HCT116 (cell line): ENCODE results near the gene FOXRED1. TPM values are rescaled to one million over a fixed set of nuclear protein-coding genes. Genes with fewer than 3 reads are reported as not detected.

Experiments
- ATAC-seq: fragments of 200-7000 bp; cut with Tn5 transposase; 2 replicates; pipeline ENCODE4 v1.9.1; 2020; ENCODE audit warnings: mild to moderate bottlenecking, moderate library complexity
- Bru-seq: library from RNA; stranded (reverse); fragments of 400-500 nt; gene quantifications from one replicate; lab custom pipeline; 2021; lab: Mats Ljungman, UMichigan
- BruChase-seq, 2 experiments: library from RNA; stranded (reverse); fragments of 400-500 nt; gene quantifications; one replicate each; lab custom pipeline; 2021; lab: Mats Ljungman, UMichigan
- BruUV-seq: library from RNA; stranded (reverse); fragments of 400-500 nt; replicated peaks from 2 replicates; lab custom pipeline; 2021; lab: Mats Ljungman, UMichigan
- CTCF ChIA-PET: fragments of 300-600 bp; sonication (Branson Sonifier 250); formaldehyde crosslinking; loops from one replicate; lab custom pipeline; 2021; ENCODE audit warnings: antibody characterized with exemption; lab: Charles Lee
- POLR2A ChIA-PET: fragments of 300-600, 350-600 bp; sonication (Branson Sonifier 250); formaldehyde crosslinking; loops from one replicate; lab custom pipeline; 2021; ENCODE audit warnings: antibody characterized with exemption; lab: Charles Lee
- RAD21 ChIA-PET, 2 experiments: fragments of 300-600 bp; sonication (Branson Sonifier 250); formaldehyde crosslinking; loops; one replicate each; lab custom pipeline; 2023; ENCODE audit warnings: low total read pairs in 2 of 2; ENCODE audit not compliant: uncharacterized antibody in 2 of 2, unreplicated experiment in 2 of 2, low non-redundant PET in 1 of 2; lab: Charles Lee
- DNase-seq: peaks from one replicate; pipeline ENCODE4 v3.0.0-alpha.2; 2010; ENCODE audit warnings: low read depth, low spot score
- H2AFZ ChIP-seq: fragments of 200-600 bp; shearing (Covaris generic), sonication (generic); 2 replicates; pipeline ENCODE4 v1.6.1; 2017; ENCODE audit warnings: low read depth, mixed run types, mixed read lengths, antibody characterized with exemption, low read length; ENCODE audit not compliant: poor library complexity, severe bottlenecking
- H3K27ac ChIP-seq: 2 replicates; pipeline ENCODE4 v1.5.1; 2012; ENCODE audit warnings: low read depth, low read length
- H3K27me3 ChIP-seq: fragments of 200-600 bp; sonication (generic); 2 replicates; pipeline ENCODE4 v1.6.1; 2016; ENCODE audit warnings: mixed run types, low read length, mixed read lengths; ENCODE audit not compliant: insufficient read depth
- H3K36me3 ChIP-seq, 2 experiments: fragments of 200-500 bp in 1 of 2; fragments of 200-600 bp in 1 of 2; sonication (Bioruptor generic) in 1 of 2; sonication (generic) in 1 of 2; 2 replicates each; pipeline versions ENCODE4 v1.5.1 to v1.6.1; 2014 to 2016; ENCODE audit warnings: low read length in 2 of 2, inconsistent platforms in 1 of 2, mixed read lengths in 1 of 2, mixed run types in 1 of 2; ENCODE audit not compliant: insufficient read depth in 2 of 2, control insufficient read depth in 1 of 2
- H3K4me1 ChIP-seq, 2 experiments: fragments of 200-600 bp in 1 of 2; sonication (generic) in 1 of 2; 2 replicates each; pipeline versions ENCODE4 v1.5.1 to v1.6.1; 2012 to 2017; ENCODE audit warnings: low read length in 2 of 2, inconsistent platforms in 1 of 2, mild to moderate bottlenecking in 1 of 2, mixed read lengths in 1 of 2, mixed run types in 1 of 2, moderate library complexity in 1 of 2; ENCODE audit not compliant: insufficient read depth in 2 of 2, control insufficient read depth in 1 of 2
- H3K4me2 ChIP-seq: fragments of 200-600 bp; sonication (generic); 2 replicates; pipeline ENCODE4 v1.6.1; 2017; ENCODE audit warnings: mixed run types, low read length, mixed read lengths
- H3K4me3 ChIP-seq, 2 experiments: fragments of 200-600 bp in 1 of 2; sonication (generic) in 1 of 2; replicated peaks in 1 of 2; 2 replicates each; pipeline ENCODE4 v1.5.1; 2011 to 2016; ENCODE audit warnings: low read length in 2 of 2, control low read depth in 1 of 2, low read depth in 1 of 2, mild to moderate bottlenecking in 1 of 2, mixed read lengths in 1 of 2, mixed run types in 1 of 2
- H3K79me2 ChIP-seq: fragments of 200-600 bp; sonication (generic); 2 replicates; pipeline ENCODE4 v1.6.1; 2017; ENCODE audit warnings: mild to moderate bottlenecking, mixed run types, low read length, moderate library complexity, mixed read lengths; ENCODE audit not compliant: insufficient read depth
- H3K9ac ChIP-seq: fragments of 200-600 bp; sonication (generic); 2 replicates; pipeline ENCODE4 v1.6.1; 2016; ENCODE audit warnings: low read length, mixed read lengths
- H3K9me2 ChIP-seq: fragments of 200-600 bp; sonication (generic), shearing (Covaris generic); 2 replicates; pipeline ENCODE4 v1.6.1; 2017; ENCODE audit warnings: mixed run types, mild to moderate bottlenecking, moderate library complexity; ENCODE audit not compliant: insufficient read depth
- H3K9me3 ChIP-seq, 2 experiments: fragments of 200-500 bp in 1 of 2; fragments of 200-600 bp in 1 of 2; sonication (Bioruptor generic) in 1 of 2; sonication (generic) in 1 of 2; 2 replicates each; pipeline ENCODE4 v1.6.1; 2014 to 2017; ENCODE audit warnings: low read length in 2 of 2, mixed read lengths in 2 of 2, inconsistent platforms in 1 of 2, low read depth in 1 of 2, mild to moderate bottlenecking in 1 of 2, mixed run types in 1 of 2, moderate library complexity in 1 of 2; ENCODE audit not compliant: control insufficient read depth in 1 of 2, insufficient read depth in 1 of 2
- H4K20me1 ChIP-seq: fragments of 200-600 bp; sonication (generic), shearing (Covaris generic); 2 replicates; pipeline ENCODE4 v1.6.1; 2017; ENCODE audit warnings: mixed run types, mild to moderate bottlenecking, moderate library complexity; ENCODE audit not compliant: insufficient read depth
- CBX3 ChIP-seq: IDR thresholded peaks from 2 replicates; pipeline ENCODE4 v1.6.1; 2012; ENCODE audit warnings: low read depth
- EGR1 ChIP-seq: IDR thresholded peaks from 2 replicates; pipeline ENCODE4 v1.6.1; 2012; ENCODE audit warnings: low read depth
- ELF1 ChIP-seq: IDR thresholded peaks from 2 replicates; pipeline ENCODE4 v1.6.1; 2012; ENCODE audit warnings: low read depth, borderline replicate concordance
- EZH2 ChIP-seq: fragments of 200-600 bp; sonication (generic); IDR thresholded peaks from 2 replicates; pipeline ENCODE4 v1.6.1; 2017; ENCODE audit warnings: antibody characterized with exemption, mixed run types
- EZH2phosphoT487 ChIP-seq: fragments of 200-600 bp; IDR thresholded peaks from 2 replicates; pipeline ENCODE4 v1.6.1; 2018; ENCODE audit warnings: antibody characterized with exemption, borderline replicate concordance
- FOSL1 ChIP-seq: IDR thresholded peaks from 2 replicates; pipeline ENCODE4 v1.6.1; 2012; ENCODE audit warnings: low read depth
- JUND ChIP-seq: IDR thresholded peaks from 2 replicates; pipeline ENCODE4 v1.6.1; 2012
- POLR2A ChIP-seq: IDR thresholded peaks from 2 replicates; pipeline ENCODE4 v1.7.0; 2011; ENCODE audit warnings: borderline replicate concordance; ENCODE audit not compliant: insufficient read depth, insufficient read length; ENCODE audit errors: extremely low read depth
- RAD21 ChIP-seq: IDR thresholded peaks from 2 replicates; pipeline ENCODE4 v1.6.1; 2012; ENCODE audit warnings: low read depth, mild to moderate bottlenecking
- SIN3A ChIP-seq: IDR thresholded peaks from 2 replicates; pipeline ENCODE4 v1.6.1; 2012; ENCODE audit warnings: low read depth
- SP1 ChIP-seq: IDR thresholded peaks from 2 replicates; pipeline ENCODE4 v1.6.1; 2012; ENCODE audit warnings: low read depth
- SRF ChIP-seq: IDR thresholded peaks from 2 replicates; pipeline ENCODE4 v1.6.1; 2012; ENCODE audit warnings: low read depth
- TCF7L2 ChIP-seq: IDR thresholded peaks from 2 replicates; pipeline ENCODE4 v1.7.0; 2011; ENCODE audit warnings: borderline replicate concordance, inconsistent platforms; ENCODE audit not compliant: insufficient read depth, insufficient read length; ENCODE audit errors: extremely low read depth
- YY1 ChIP-seq: IDR thresholded peaks from 2 replicates; pipeline ENCODE4 v1.6.1; 2011; ENCODE audit warnings: low read length, low read depth, moderate library complexity, mild to moderate bottlenecking; ENCODE audit not compliant: insufficient replicate concordance; ENCODE audit errors: extremely low read depth
- ZFX ChIP-seq: fragments of 450-650 bp; IDR thresholded peaks from 2 replicates; pipeline ENCODE4 v1.6.1; 2017
- ZNF274 ChIP-seq: fragments of 200-500 bp; sonication (Bioruptor generic); IDR thresholded peaks from 2 replicates; pipeline ENCODE4 v1.6.1; 2014; ENCODE audit warnings: mild to moderate bottlenecking, low read depth, low read length, inconsistent platforms
- intact Hi-C: fragments of 100-400 bp; cut with micrococcal nuclease; formaldehyde crosslinking; loops from 2 replicates; pipeline ENCODE4 v1.10.0; 2022
- long read RNA-seq: library from polyadenylated mRNA; unstranded; transcript quantifications from one replicate; pipeline ENCODE4 v2.0.0, GENCODE V29; 2021; ENCODE audit not compliant: unreplicated experiment
- polyA plus RNA-seq: library from polyadenylated mRNA; unstranded; fragments of >200 nt; gene quantifications from 2 replicates; pipeline ENCODE4 v1.2.1, GENCODE V29; 2012; ENCODE audit warnings: missing spikeins
- total RNA-seq: library from RNA; stranded (reverse); gene quantifications from one replicate; pipeline ENCODE4 v1.2.1, GENCODE V29; 2021; ENCODE audit not compliant: unreplicated experiment
- TF ChIP-seq, protein P1 (sequence below): IDR thresholded peaks from 2 replicates; pipeline ENCODE4 v1.6.1; 2012
- TF ChIP-seq, protein P2 (sequence below): IDR thresholded peaks from 2 replicates; pipeline ENCODE4 v1.6.1; 2011; ENCODE audit warnings: mild to moderate bottlenecking, low read length, moderate library complexity; ENCODE audit not compliant: insufficient replicate concordance; ENCODE audit errors: extremely low read depth
- TF ChIP-seq, protein P3 (sequence below): IDR thresholded peaks from 2 replicates; pipeline ENCODE4 v1.6.1; 2012

FOXRED1 gene
- 41.3 TPM for total RNA-seq
- polyA plus RNA-seq, result 30.2 and 33.2 TPM in 2 replicates
- percentile 81 among the genes with signal in this experiment for Bru-seq, nascent RNA
- BruChase-seq, experiment 1, labeled RNA remaining after a 6-hour chase, result percentile 87 among the genes with signal in this experiment
- percentile 89 among the genes with signal in this experiment for BruChase-seq, experiment 2, labeled RNA remaining after a 2-hour chase
- long read RNA-seq, transcript FOXRED1-201 (11 exons, 1,970 nt), result major isoform, 52 of 75 reads
- long read RNA-seq, partial matches to known transcripts, result 2 of 75 reads
- long read RNA-seq, other reads (novel, unspliced or antisense), result 20 of 75 reads

DNA sequence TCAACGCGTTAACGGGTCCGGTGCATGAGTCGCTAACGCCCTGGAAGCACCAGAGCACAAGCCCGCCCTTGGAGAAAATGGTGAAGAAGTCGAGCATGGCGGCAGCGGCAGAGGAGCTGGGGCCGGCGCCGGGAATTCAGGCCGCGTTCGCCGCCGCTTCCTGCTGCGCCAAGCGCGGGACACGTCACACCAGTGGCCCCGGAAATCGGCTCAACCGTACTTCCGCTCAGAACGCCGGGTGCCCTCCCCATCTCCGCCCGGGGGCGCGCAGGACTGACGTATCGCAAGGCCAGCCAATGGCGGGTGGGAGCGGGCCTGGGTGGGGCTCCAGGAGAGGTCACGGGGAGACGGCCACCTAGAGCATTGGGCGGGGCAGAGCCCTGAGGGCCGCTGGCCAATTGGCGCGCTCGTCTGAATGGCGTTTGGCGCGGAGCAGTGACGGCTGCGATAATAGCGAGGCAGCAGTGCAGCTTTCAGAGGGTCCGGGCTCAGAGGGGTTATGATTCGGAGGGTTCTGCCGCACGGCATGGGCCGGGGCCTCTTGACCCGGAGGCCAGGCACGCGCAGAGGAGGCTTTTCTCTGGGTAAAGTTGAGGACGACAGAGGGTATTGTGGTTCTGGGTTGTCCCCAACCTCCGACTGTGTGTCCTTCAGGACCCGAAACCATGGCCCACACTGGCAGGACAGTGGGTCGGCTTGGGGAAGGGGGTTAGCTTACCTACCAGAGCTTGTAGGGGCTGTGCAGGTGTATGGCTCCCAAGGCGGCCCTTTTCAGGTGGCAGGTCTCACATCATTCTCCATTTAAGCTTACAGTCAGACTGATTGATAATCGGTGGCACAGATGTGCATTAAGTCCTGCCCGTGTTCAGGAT, at the start of gene FOXRED1, which contains the start of gene SRPRA:
Gene FOXRED1, plus strand, starts transcription at position 447 of the 872 bp plus-strand sequence. Its CDS starts 53 bp downstream, at position 500.
Gene SRPRA, minus strand, starts transcription at position 188 of the 872 bp plus-strand sequence. Its CDS starts 91 bp downstream, at position 97.
- RAD21 ChIA-PET, result interaction anchor here in 1 of 2 experiments (0.7 kb wide), 1 partner anchor 8 kb away, joined by 5 read pairs; no protein-coding TSS in a partner anchor
- Histone ChIP-seq H3K36me3 (peaks cover 19 to 34% of the 10 kb centered on the region in 2 experiments), H3K79me2 (peaks cover 51% of the 10 kb centered on the region), H3K27ac (peak within 1 kb of the TSS; percentile 69), H2AFZ (no peak within 1 kb of the TSS), H3K9me2 (no peaks in the 10 kb centered on the region), H3K4me3 (peak within 1 kb of the TSS; percentile 95 to 99), H3K9me3 (no peaks in the 10 kb centered on the region), H3K4me2 (peak within 1 kb of the TSS; percentile 94), H3K27me3 (no peaks in the 10 kb centered on the region), H3K9ac (peak within 1 kb of the TSS; percentile 95), H3K4me1 (peaks cover 3 to 20% of the 10 kb centered on the region in 2 experiments; a peak in 2 of 4 replicates), H4K20me1 (no peaks in the 10 kb centered on the region)
- DNase-seq, result peak; percentile 97
- TSS peak; percentile 83 for BruUV-seq
- CTCF ChIA-PET, result no interaction called here
- intact Hi-C loops, result loop anchor here (2.0 kb wide), 1 partner anchor 58 kb away; the partner anchor contains the start of genes FAM118B and RPUSD4
- peak; percentile 96 for ATAC-seq
- POLR2A ChIA-PET, result interaction anchor here (1.0 to 1.7 kb wide), 2 partner anchors 10 to 12 kb away, joined by 3 to 4 read pairs; no protein-coding TSS in a partner anchor
- TF ChIP-seq SP1 (peak; percentile 98), ZNF274 (no peak), TCF7L2 (no peak), YY1 (peak; percentile 67), POLR2A (peak; percentile 57), JUND (no peak), SRF (peak; percentile 96), EGR1 (no peak), SIN3A (peak; percentile 93), EZH2 (no peak), RAD21 (no peak), FOSL1 (no peak), ZFX (peak; percentile 40; the same call in 1 of the 2 replicates), ELF1 (peak; percentile 84; the same call in 1 of the 2 replicates), EZH2phosphoT487 (no peak), CBX3 (peak; percentile 72; the same call in 1 of the 2 replicates)
- TF ChIP-seq, protein P1, sequence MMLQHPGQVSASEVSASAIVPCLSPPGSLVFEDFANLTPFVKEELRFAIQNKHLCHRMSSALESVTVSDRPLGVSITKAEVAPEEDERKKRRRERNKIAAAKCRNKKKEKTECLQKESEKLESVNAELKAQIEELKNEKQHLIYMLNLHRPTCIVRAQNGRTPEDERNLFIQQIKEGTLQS, result no peak
- TF ChIP-seq, protein P2, sequence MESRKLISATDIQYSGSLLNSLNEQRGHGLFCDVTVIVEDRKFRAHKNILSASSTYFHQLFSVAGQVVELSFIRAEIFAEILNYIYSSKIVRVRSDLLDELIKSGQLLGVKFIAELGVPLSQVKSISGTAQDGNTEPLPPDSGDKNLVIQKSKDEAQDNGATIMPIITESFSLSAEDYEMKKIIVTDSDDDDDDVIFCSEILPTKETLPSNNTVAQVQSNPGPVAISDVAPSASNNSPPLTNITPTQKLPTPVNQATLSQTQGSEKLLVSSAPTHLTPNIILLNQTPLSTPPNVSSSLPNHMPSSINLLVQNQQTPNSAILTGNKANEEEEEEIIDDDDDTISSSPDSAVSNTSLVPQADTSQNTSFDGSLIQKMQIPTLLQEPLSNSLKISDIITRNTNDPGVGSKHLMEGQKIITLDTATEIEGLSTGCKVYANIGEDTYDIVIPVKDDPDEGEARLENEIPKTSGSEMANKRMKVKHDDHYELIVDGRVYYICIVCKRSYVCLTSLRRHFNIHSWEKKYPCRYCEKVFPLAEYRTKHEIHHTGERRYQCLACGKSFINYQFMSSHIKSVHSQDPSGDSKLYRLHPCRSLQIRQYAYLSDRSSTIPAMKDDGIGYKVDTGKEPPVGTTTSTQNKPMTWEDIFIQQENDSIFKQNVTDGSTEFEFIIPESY, result peak; percentile 17
- TF ChIP-seq, protein P3, sequence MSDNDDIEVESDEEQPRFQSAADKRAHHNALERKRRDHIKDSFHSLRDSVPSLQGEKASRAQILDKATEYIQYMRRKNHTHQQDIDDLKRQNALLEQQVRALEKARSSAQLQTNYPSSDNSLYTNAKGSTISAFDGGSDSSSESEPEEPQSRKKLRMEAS, result peak; percentile 82
